Parathyroid adenoma (tissue), 2 donors: Measurements from ENCODE around the gene COL4A2.
"Not testable (repeated sequence)": the region's sequence is repeated elsewhere in the genome, so short reads cannot be mapped to it uniquely, and the experiment has no call there.

ENCODE experiments used
- H2AFZ ChIP-seq: fragments of 300-600 bp; sonication (generic); one replicate; pipeline ENCODE4 v1.7.0; 2017; ENCODE audit warnings: antibody characterized with exemption, mild to moderate bottlenecking
- H3K27ac ChIP-seq: fragments of 300-600 bp; sonication (generic); one replicate; pipeline ENCODE4 v1.7.0; 2017
- H3K27me3 ChIP-seq: fragments of 300-600 bp; sonication (generic); one replicate; pipeline ENCODE4 v1.7.0; 2017; ENCODE audit warnings: low read length; ENCODE audit not compliant: control insufficient read depth, insufficient read depth
- H3K36me3 ChIP-seq: fragments of 300-600 bp; sonication (generic); one replicate; pipeline ENCODE4 v1.7.0; 2017; ENCODE audit warnings: low read length; ENCODE audit not compliant: control insufficient read depth, insufficient read depth
- H3K4me1 ChIP-seq: fragments of 300-600 bp; sonication (generic); one replicate; pipeline ENCODE4 v1.7.0; 2017; ENCODE audit warnings: control low read depth
- H3K4me2 ChIP-seq: fragments of 300-600 bp; sonication (generic); one replicate; pipeline ENCODE4 v1.7.0; 2017; ENCODE audit warnings: low read length
- H3K4me3 ChIP-seq: fragments of 300-600 bp; sonication (generic); one replicate; pipeline ENCODE4 v1.7.0; 2017; ENCODE audit warnings: low read depth, low read length
- H3K79me2 ChIP-seq: fragments of 300-600 bp; sonication (generic); one replicate; pipeline ENCODE4 v1.7.0; 2017; ENCODE audit warnings: control low read depth
- H3K9ac ChIP-seq: fragments of 300-600 bp; sonication (generic); one replicate; pipeline ENCODE4 v1.7.0; 2017; ENCODE audit warnings: mild to moderate bottlenecking
- H3K9me3 ChIP-seq: fragments of 300-600 bp; sonication (generic); one replicate; pipeline ENCODE4 v1.7.0; 2017; ENCODE audit warnings: low read length; ENCODE audit not compliant: control insufficient read depth
- TF ChIP-seq, protein P1 (sequence below): fragments of 300-600 bp; sonication (generic); IDR thresholded peaks from one replicate; pipeline ENCODE4 v1.7.0; 2017; ENCODE audit warnings: antibody characterized with exemption, mild to moderate bottlenecking
- donor health status: primary hyperparathyroidism.

The COL4A2 gene

DNA sequence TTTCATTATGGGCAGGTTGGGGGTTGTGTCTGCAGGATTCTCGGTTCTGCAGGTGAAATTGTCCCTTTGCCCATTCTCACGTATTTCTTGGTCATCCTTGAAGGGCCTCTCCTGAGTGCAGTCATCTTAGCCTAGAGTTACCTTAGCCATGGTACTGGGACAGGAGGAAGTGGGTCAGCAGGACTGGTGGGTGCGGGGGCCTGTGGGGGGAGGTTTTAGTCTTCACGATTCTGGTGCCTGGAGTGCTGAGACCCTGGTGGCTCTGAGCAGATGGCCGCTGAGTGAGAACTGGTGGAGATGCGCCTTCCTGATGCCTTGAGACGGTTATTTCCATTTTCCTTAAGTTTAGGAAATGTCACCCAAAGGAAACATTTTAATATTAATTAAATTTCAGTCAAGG is 11.8 kb downstream of the COL4A2 start:
- no peak overlapping the region for H3K4me3 ChIP-seq
- no peaks in the 10 kb centered on the region for H3K79me2 ChIP-seq
- no peaks in the 10 kb centered on the region for H3K27me3 ChIP-seq
- no peak overlapping the region for H3K9ac ChIP-seq
- TF ChIP-seq, protein P1, sequence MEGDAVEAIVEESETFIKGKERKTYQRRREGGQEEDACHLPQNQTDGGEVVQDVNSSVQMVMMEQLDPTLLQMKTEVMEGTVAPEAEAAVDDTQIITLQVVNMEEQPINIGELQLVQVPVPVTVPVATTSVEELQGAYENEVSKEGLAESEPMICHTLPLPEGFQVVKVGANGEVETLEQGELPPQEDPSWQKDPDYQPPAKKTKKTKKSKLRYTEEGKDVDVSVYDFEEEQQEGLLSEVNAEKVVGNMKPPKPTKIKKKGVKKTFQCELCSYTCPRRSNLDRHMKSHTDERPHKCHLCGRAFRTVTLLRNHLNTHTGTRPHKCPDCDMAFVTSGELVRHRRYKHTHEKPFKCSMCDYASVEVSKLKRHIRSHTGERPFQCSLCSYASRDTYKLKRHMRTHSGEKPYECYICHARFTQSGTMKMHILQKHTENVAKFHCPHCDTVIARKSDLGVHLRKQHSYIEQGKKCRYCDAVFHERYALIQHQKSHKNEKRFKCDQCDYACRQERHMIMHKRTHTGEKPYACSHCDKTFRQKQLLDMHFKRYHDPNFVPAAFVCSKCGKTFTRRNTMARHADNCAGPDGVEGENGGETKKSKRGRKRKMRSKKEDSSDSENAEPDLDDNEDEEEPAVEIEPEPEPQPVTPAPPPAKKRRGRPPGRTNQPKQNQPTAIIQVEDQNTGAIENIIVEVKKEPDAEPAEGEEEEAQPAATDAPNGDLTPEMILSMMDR = no peak
- H3K9me3 ChIP-seq = no peaks in the 10 kb centered on the region
- H2AFZ ChIP-seq = no peak overlapping the region
- H3K27ac ChIP-seq = no peak overlapping the region
- H3K4me2 ChIP-seq = no peak overlapping the region
- no peaks in the 10 kb centered on the region for H3K36me3 ChIP-seq
- H3K4me1 ChIP-seq = no peaks in the 10 kb centered on the region

DNA sequence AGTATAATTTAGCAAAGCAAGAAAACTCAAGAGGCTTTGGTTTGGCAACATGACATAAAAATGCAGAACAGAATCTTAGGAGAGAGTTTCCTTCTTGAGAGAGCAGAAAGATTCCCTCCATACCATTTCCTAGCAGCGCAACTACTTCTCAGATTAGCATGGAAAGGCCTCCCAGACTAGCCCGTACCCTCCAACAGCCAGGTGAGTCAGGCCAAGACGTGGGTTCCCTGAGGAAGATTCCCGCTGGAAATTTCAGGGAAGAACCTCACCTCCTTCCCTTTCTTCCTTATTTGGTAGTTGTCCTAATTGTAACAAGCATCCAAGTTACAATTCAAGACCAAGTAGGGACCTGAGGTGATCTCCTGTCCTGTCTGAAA is 12.3 kb downstream of the COL4A2 start:
- Histone ChIP-seq H3K4me3 (no peak overlapping the region), H3K27ac (peak overlapping the region; percentile 73), H3K4me1 (no peaks in the 10 kb centered on the region), H3K9me3 (no peaks in the 10 kb centered on the region), H2AFZ (no peak overlapping the region), H3K9ac (no peak overlapping the region), H3K36me3 (no peaks in the 10 kb centered on the region), H3K27me3 (no peaks in the 10 kb centered on the region), H3K79me2 (no peaks in the 10 kb centered on the region), H3K4me2 (no peak overlapping the region)
- TF ChIP-seq, protein P1 = no peak

DNA sequence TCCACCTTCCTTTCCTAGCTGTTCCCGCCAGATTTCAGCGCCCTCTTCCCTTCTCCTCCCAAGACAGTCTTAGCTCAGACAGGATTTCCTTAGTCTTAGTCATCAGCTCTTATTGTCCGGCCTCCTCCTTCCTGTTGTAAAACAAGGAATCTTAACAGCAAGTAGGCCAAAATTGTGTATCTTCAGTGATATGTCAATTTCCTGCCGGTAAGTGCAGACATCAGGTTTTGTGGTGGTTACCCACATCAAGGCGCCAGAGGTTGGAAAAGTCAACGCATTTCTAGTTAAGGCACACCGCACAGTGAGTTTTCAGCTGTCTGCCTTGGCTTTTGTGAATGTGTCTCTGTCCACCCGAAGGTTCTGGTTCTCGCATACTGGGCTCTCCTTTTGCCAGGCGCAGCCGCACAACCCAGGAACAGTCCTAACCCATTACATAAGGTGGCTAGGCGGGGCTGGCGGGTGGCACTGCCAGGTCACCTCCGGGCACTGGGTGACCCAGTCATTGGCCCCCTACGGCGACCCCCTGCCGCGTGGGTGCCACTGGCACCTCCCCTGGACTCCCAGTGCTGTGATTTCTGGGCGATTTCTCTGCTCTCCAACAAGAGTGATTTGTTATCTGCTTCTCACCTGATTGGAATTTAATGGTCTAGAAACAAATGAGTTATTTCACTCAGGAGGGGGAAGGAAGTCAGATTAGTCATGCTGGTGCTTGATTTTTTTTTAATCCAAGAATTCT is 12.9 kb downstream of the COL4A2 start:
- TF ChIP-seq, protein P1 = no peak
- Histone ChIP-seq H3K36me3 (no peaks in the 10 kb centered on the region), H3K4me2 (no peak overlapping the region), H2AFZ (no peak overlapping the region), H3K27ac (peak overlapping the region; percentile 73), H3K4me1 (no peaks in the 10 kb centered on the region), H3K4me3 (no peak overlapping the region), H3K79me2 (no peaks in the 10 kb centered on the region), H3K9ac (no peak overlapping the region), H3K27me3 (no peaks in the 10 kb centered on the region), H3K9me3 (no peaks in the 10 kb centered on the region)

DNA sequence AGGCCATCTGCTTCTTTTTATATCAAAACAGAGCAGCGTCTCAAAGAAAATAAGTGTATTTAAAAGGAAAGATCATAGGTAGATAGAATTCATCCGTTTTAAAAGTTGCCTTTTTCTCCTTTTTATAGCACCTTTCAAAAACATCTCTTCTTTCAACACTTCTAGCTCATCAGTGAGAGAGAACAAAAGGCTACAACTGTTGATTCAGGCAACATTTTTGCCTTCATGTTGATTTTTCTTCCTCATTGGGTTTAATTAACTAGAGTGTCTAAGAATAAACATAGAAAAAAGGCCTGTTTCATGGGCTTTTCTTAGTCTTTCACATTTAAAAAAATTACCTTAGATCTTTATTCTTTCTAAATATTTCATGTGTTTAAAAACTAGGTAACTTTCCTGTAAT is 13.6 kb downstream of the COL4A2 start:
- Histone ChIP-seq H3K79me2 (no peaks in the 10 kb centered on the region), H3K4me3 (no peak overlapping the region), H3K27me3 (no peaks in the 10 kb centered on the region), H3K9ac (no peak overlapping the region), H3K9me3 (no peaks in the 10 kb centered on the region), H2AFZ (no peak overlapping the region), H3K4me1 (no peaks in the 10 kb centered on the region), H3K36me3 (no peaks in the 10 kb centered on the region), H3K27ac (peak overlapping the region; percentile 73), H3K4me2 (no peak overlapping the region)
- TF ChIP-seq, protein P1 = no peak

DNA sequence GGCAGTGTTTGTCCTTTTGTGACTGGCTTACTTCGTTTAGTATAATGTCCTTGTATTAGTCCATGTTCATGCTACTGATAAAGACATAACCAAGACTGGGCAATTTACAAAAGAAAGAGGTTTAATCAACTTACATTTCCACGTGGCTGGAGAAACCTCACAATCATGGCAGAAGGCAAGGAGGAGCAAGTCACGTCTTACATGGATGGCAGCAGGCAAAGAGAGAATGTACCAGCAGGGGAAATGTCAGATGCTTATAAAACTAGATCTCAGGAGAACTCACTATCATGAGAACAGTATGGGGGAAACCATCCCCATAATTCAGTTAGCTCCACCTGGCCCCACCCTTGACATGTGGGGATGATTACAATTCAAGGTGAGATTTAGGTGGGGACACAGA is 14.5 kb downstream of the COL4A2 start:
- not testable (repeated sequence) for H3K9me3 ChIP-seq, H3K27me3 ChIP-seq, H3K27ac ChIP-seq, H3K4me1 ChIP-seq, H3K4me3 ChIP-seq, H3K79me2 ChIP-seq, H2AFZ ChIP-seq, H3K4me2 ChIP-seq, H3K36me3 ChIP-seq, H3K9ac ChIP-seq
